HepG2 (cell line): ENCODE measurements around the gene COX4I2. TPM values are rescaled to one million over a fixed set of nuclear protein-coding genes. Genes with fewer than 3 reads are reported as not detected.

Experiments used
- AGO1 ChIP-seq: fragments of 200-400 bp; formaldehyde crosslinking; IDR thresholded peaks from 2 replicates; pipeline ENCODE4 v1.6.1; 2017; ENCODE audit warnings: mild to moderate bottlenecking, low read depth, low read length, moderate library complexity; ENCODE audit not compliant: poor library complexity, severe bottlenecking
- CEBPB ChIP-seq: IDR thresholded peaks from 2 replicates; pipeline ENCODE4 v1.6.1; 2011; ENCODE audit warnings: low read depth, low read length, improper control_type of control experiment, borderline replicate concordance
- HOXA5 ChIP-seq: sonication (generic); formaldehyde crosslinking; IDR thresholded peaks from 2 replicates; pipeline ENCODE4 v1.4.0; 2020; ENCODE audit warnings: missing genetic modification reagents
- HOXA9 ChIP-seq: sonication (generic); formaldehyde crosslinking; IDR thresholded peaks from 2 replicates; pipeline ENCODE4 v1.8.1; 2022; ENCODE audit warnings: missing genetic modification reagents, mild to moderate bottlenecking, moderate library complexity, borderline replicate concordance
- MAZ ChIP-seq, 2 experiments: sonication (generic) in 1 of 2; formaldehyde crosslinking in 1 of 2; IDR thresholded peaks; 2 replicates each; pipeline versions ENCODE4 v1.5.0 to v1.6.1; 2012 to 2020; ENCODE audit warnings: low read depth in 2 of 2, mild to moderate bottlenecking in 2 of 2, borderline replicate concordance in 1 of 2, improper control_type of control experiment in 1 of 2, low read length in 1 of 2, missing genetic modification reagents in 1 of 2, moderate library complexity in 1 of 2
- MBD4 ChIP-seq: IDR thresholded peaks from 2 replicates; pipeline ENCODE4 v1.6.1; 2012; ENCODE audit warnings: low read length, inconsistent platforms, borderline replicate concordance
- PAF1 ChIP-seq: IDR thresholded peaks from 2 replicates; pipeline ENCODE4 v1.6.1; 2016; ENCODE audit warnings: missing genetic modification reagents, missing compliant biosample characterization
- PHF5A ChIP-seq: IDR thresholded peaks from one replicate; pipeline ENCODE4 v1.6.1; 2018; ENCODE audit warnings: low read depth, missing genetic modification reagents; ENCODE audit not compliant: unreplicated experiment
- PITX1 ChIP-seq: sonication (generic); formaldehyde crosslinking; IDR thresholded peaks from 2 replicates; pipeline ENCODE4 v1.5.1; 2020; ENCODE audit warnings: mild to moderate bottlenecking, missing genetic modification reagents
- POLR2A ChIP-seq, 2 experiments: IDR thresholded peaks; 2 replicates each; pipeline ENCODE4 v1.6.1; 2011; ENCODE audit warnings: low read depth in 2 of 2, low read length in 2 of 2, mild to moderate bottlenecking in 1 of 2, moderate library complexity in 1 of 2; ENCODE audit not compliant: insufficient read depth in 1 of 2
- ZBTB37 ChIP-seq: sonication (generic); formaldehyde crosslinking; IDR thresholded peaks from 2 replicates; pipeline ENCODE4 v1.4.0; 2020; ENCODE audit warnings: mild to moderate bottlenecking, missing genetic modification reagents
- ZBTB38 ChIP-seq: sonication (generic); formaldehyde crosslinking; IDR thresholded peaks from 2 replicates; pipeline ENCODE4 v1.5.1; 2020; ENCODE audit warnings: mild to moderate bottlenecking, missing genetic modification reagents
- ZFP37 ChIP-seq: sonication (generic); formaldehyde crosslinking; IDR thresholded peaks from 2 replicates; pipeline ENCODE4 v1.4.0; 2020; ENCODE audit warnings: missing genetic modification reagents, borderline replicate concordance
- ZFX ChIP-seq: sonication (generic); formaldehyde crosslinking; IDR thresholded peaks from 2 replicates; pipeline ENCODE4 v1.4.0; 2020; ENCODE audit warnings: mild to moderate bottlenecking, low read depth, missing genetic modification reagents, moderate library complexity
- ZNF44 ChIP-seq: sonication (generic); formaldehyde crosslinking; IDR thresholded peaks from 2 replicates; pipeline ENCODE4 v1.5.1; 2020; ENCODE audit warnings: mild to moderate bottlenecking, missing genetic modification reagents
- ZNF570 ChIP-seq: sonication (generic); formaldehyde crosslinking; IDR thresholded peaks from 2 replicates; pipeline ENCODE4 v1.4.0; 2020; ENCODE audit warnings: mild to moderate bottlenecking, missing genetic modification reagents, borderline replicate concordance
- ZNF720 ChIP-seq: sonication (generic); formaldehyde crosslinking; IDR thresholded peaks from 2 replicates; pipeline ENCODE4 v1.4.0; 2020; ENCODE audit warnings: missing genetic modification reagents
- ZNF75D ChIP-seq: sonication (generic); formaldehyde crosslinking; IDR thresholded peaks from 2 replicates; pipeline ENCODE4 v1.8.1; 2023; ENCODE audit warnings: missing genetic modification reagents, mild to moderate bottlenecking, borderline replicate concordance
- ZNF766 ChIP-seq: sonication (generic); formaldehyde crosslinking; IDR thresholded peaks from 2 replicates; pipeline ENCODE4 v1.5.0; 2020; ENCODE audit warnings: missing genetic modification reagents, borderline replicate concordance
- ZNF782 ChIP-seq: sonication (generic); formaldehyde crosslinking; IDR thresholded peaks from 2 replicates; pipeline ENCODE4 v1.4.0; 2020; ENCODE audit warnings: missing genetic modification reagents, mild to moderate bottlenecking, borderline replicate concordance
- ZSCAN22 ChIP-seq: sonication (generic); formaldehyde crosslinking; IDR thresholded peaks from 2 replicates; pipeline ENCODE4 v1.4.0; 2020; ENCODE audit warnings: mild to moderate bottlenecking, missing genetic modification reagents
- polyA plus RNA-seq, 8 experiments: library from polyadenylated mRNA; depleted of rRNA in 3 of 8; stranded (reverse) in 7 of 8; unstranded in 1 of 8; fragments of >200 nt; fragmentation: Illumina TruSeq in 4 of 8; extraction: Trizol in 4 of 8; gene quantifications; 2 replicates each; pipeline versions ENCODE4 v1.2.1 to v1.2.3, GENCODE V29; 2011 to 2016; ENCODE audit warnings: low read depth in 4 of 8, missing spikeins in 1 of 8, mixed read lengths in 1 of 8; ENCODE audit not compliant: insufficient read depth in 1 of 8
- total RNA-seq, 5 experiments: library from RNA; depleted of rRNA; stranded (reverse); fragments of >200 nt; fragmentation: Illumina TruSeq; extraction: Trizol; gene quantifications; 2 replicates each; pipeline ENCODE4 v1.2.3, GENCODE V29; 2016; ENCODE audit warnings: low read depth in 1 of 5
- TF ChIP-seq, protein P1 (sequence below): sonication (generic); formaldehyde crosslinking; IDR thresholded peaks from 2 replicates; pipeline ENCODE4 v1.5.1; 2020; ENCODE audit warnings: mild to moderate bottlenecking, missing genetic modification reagents, moderate library complexity
- TF ChIP-seq, protein P2 (sequence below): sonication (generic); formaldehyde crosslinking; IDR thresholded peaks from 2 replicates; pipeline ENCODE4 v1.5.0; 2020; ENCODE audit warnings: missing genetic modification reagents, mild to moderate bottlenecking, borderline replicate concordance

COX4I2 gene
- total and polyA plus RNA-seq, 2 of the 13 experiments (the other 11 are each of a cell fraction or from before 2014, with no cell fraction given): 1.1 TPM; not detected in 1

GRCh38 chr20:31670371-31671228 lies 32.9 kb downstream of the COX4I2 start (continued):
- TF ChIP-seq, protein P1, sequence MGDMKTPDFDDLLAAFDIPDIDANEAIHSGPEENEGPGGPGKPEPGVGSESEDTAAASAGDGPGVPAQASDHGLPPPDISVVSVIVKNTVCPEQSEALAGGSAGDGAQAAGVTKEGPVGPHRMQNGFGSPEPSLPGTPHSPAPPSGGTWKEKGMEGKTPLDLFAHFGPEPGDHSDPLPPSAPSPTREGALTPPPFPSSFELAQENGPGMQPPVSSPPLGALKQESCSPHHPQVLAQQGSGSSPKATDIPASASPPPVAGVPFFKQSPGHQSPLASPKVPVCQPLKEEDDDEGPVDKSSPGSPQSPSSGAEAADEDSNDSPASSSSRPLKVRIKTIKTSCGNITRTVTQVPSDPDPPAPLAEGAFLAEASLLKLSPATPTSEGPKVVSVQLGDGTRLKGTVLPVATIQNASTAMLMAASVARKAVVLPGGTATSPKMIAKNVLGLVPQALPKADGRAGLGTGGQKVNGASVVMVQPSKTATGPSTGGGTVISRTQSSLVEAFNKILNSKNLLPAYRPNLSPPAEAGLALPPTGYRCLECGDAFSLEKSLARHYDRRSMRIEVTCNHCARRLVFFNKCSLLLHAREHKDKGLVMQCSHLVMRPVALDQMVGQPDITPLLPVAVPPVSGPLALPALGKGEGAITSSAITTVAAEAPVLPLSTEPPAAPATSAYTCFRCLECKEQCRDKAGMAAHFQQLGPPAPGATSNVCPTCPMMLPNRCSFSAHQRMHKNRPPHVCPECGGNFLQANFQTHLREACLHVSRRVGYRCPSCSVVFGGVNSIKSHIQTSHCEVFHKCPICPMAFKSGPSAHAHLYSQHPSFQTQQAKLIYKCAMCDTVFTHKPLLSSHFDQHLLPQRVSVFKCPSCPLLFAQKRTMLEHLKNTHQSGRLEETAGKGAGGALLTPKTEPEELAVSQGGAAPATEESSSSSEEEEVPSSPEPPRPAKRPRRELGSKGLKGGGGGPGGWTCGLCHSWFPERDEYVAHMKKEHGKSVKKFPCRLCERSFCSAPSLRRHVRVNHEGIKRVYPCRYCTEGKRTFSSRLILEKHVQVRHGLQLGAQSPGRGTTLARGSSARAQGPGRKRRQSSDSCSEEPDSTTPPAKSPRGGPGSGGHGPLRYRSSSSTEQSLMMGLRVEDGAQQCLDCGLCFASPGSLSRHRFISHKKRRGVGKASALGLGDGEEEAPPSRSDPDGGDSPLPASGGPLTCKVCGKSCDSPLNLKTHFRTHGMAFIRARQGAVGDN (CRISPR knock-in tag): 0 out of 2 replicates have a peak, but pooled peaks have one; percentile 17
- TF ChIP-seq, protein P2, sequence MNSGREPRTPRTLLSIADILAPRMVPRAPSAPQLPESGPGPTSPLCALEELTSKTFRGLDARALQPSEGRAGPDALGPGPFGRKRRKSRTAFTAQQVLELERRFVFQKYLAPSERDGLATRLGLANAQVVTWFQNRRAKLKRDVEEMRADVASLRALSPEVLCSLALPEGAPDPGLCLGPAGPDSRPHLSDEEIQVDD: no peak
- TF ChIP-seq HOXA9 (CRISPR knock-in tag) (no peak), ZFP37 (CRISPR knock-in tag) (no peak), PHF5A (no peak), ZNF766 (CRISPR knock-in tag) (no peak), ZNF720 (no peak), ZBTB38 (CRISPR knock-in tag) (0 out of 2 replicates have a peak, but pooled peaks have one; percentile 42), ZNF570 (CRISPR knock-in tag) (no peak), ZSCAN22 (CRISPR knock-in tag) (no peak), ZFX (peak; percentile 23; the same call in 1 of the 2 replicates), ZBTB37 (CRISPR knock-in tag) (no peak), HOXA5 (CRISPR knock-in tag) (no peak), PITX1 (CRISPR knock-in tag) (no peak), ZNF44 (CRISPR knock-in tag) (no peak), ZNF782 (CRISPR knock-in tag) (0 out of 2 replicates have a peak, but pooled peaks have one; percentile 39), PAF1 (CRISPR knock-in tag) (0 out of 2 replicates have a peak, but pooled peaks have one; percentile 21), ZNF75D (CRISPR knock-in tag) (no peak), POLR2A (IDR thresholded peaks at IDR 0.05; ENCODE audit: insufficient read depth in 1 of 2, low read depth in 2 of 2, low read length in 2 of 2) (0 out of 4 replicates have a peak, but pooled peaks of 1 of the 2 experiments have one; percentile 13), AGO1 (no peak), MAZ (IDR thresholded peaks at IDR 0.05; ENCODE audit: borderline replicate concordance, low read depth, low read length) (no peak), MAZ (CRISPR knock-in tag; IDR thresholded peaks at IDR 0.05; ENCODE audit: low read depth) (no peak), MBD4 (no peak), CEBPB (no peak)
